Neural crest cell (in vitro differentiated cells): ENCODE data around the gene OR51E1. TPM values are rescaled to one million over a fixed set of nuclear protein-coding genes. Genes with fewer than 3 reads are reported as not detected.

Source experiments
- DNase-seq: peaks from one replicate; pipeline ENCODE4 v3.0.0; 2021; ENCODE audit warnings: low read depth, mixed read lengths, low spot score
- H3K27ac Mint-ChIP-seq: one replicate; pipeline ENCODE4 v1.8.0; 2021; ENCODE audit warnings: mild to moderate bottlenecking, mixed read lengths; ENCODE audit not compliant: unreplicated experiment
- H3K27me3 Mint-ChIP-seq: 2 replicates; pipeline ENCODE4 v1.8.0; 2021; ENCODE audit warnings: low read depth, mild to moderate bottlenecking, mixed read lengths
- H3K36me3 Mint-ChIP-seq: 2 replicates; pipeline ENCODE4 v1.8.0; 2021; ENCODE audit warnings: low read depth, mild to moderate bottlenecking, mixed read lengths
- H3K4me1 Mint-ChIP-seq: 2 replicates; pipeline ENCODE4 v1.8.0; 2021; ENCODE audit warnings: mixed read lengths
- H3K4me3 Mint-ChIP-seq: one replicate; pipeline ENCODE4 v1.8.0; 2021; ENCODE audit warnings: mild to moderate bottlenecking, mixed read lengths
- H3K9me3 Mint-ChIP-seq: 2 replicates; pipeline ENCODE4 v1.8.0; 2021; ENCODE audit warnings: mixed read lengths
- CTCF ChIP-seq: fragments of 200-600 bp; sonication (generic); conservative IDR thresholded peaks from 2 replicates; pipeline ENCODE4 v1.5.0; 2021; ENCODE audit warnings: antibody characterized with exemption, mild to moderate bottlenecking
- total RNA-seq: library from RNA; stranded (reverse); gene quantifications from 2 replicates; pipeline ENCODE4 v1.2.1, GENCODE V29; 2021

OR51E1 gene
- total RNA-seq, 1 donor from 2014 or later: not detected

GRCh38 chr11:4665424-4665823, 21.6 kb downstream of the OR51E1 start:
- H3K9me3 Mint-ChIP-seq: no peaks in the 10 kb centered on the region
- TF ChIP-seq CTCF: no peak

DNA sequence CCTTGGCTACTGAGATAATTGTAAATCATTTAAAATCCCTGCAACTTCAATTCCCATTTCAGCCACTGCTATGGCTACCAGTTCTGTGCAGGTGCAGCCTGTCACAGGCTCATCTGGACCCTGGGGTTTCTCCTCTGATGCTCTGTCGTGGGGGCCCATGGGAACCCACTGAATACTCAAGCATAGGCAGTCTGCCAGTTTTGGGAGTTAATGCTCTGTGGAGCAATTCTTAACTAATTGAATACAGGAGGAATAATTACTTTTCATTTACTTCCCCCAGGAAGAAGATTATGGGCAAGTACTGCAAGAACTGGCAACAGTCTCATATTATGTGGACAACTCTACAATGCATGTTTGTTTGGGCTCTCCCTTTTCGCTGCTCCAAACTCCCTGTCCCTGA, 28.0 kb downstream of the OR51E1 start:
- TF ChIP-seq CTCF: no peak
- H3K36me3 Mint-ChIP-seq: no peaks in the 10 kb centered on the region
- H3K27ac Mint-ChIP-seq: no peak overlapping the region
- H3K4me1 Mint-ChIP-seq: no peaks in the 10 kb centered on the region
- no peak overlapping the region for H3K4me3 Mint-ChIP-seq
- no peak for DNase-seq
- no peaks in the 10 kb centered on the region for H3K27me3 Mint-ChIP-seq
- no peaks in the 10 kb centered on the region for H3K9me3 Mint-ChIP-seq

More at GRCh38 chr11:4665424-4665823, 21.6 kb downstream of the OR51E1 start:
- Mint-ChIP-seq H3K4me3 (no peak overlapping the region), H3K36me3 (no peaks in the 10 kb centered on the region), H3K4me1 (no peaks in the 10 kb centered on the region), H3K27me3 (no peaks in the 10 kb centered on the region), H3K27ac (no peak overlapping the region)
- no peak for DNase-seq

DNA sequence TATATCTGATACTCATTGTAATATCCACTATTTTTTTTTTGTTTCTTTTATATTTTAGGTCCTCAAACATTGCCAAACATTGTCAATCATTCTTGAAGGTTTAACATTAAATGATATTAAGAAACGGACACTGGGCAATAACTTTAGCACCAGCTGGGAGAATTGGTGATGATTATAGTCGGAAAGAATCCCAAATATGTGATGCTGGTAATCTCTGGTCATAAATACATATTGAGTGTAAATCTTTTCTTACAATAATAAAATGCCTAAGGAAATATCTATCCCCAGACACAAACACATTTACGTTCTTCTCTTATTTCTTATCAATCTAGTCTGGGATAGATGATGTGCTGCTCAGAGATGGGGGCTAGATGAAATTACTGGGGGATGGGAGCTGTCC, 28.7 kb downstream of the OR51E1 start:
- Mint-ChIP-seq H3K27me3 (no peaks in the 10 kb centered on the region), H3K36me3 (no peaks in the 10 kb centered on the region), H3K4me1 (no peaks in the 10 kb centered on the region), H3K27ac (no peak overlapping the region), H3K9me3 (no peaks in the 10 kb centered on the region), H3K4me3 (no peak overlapping the region)
- TF ChIP-seq CTCF: no peak
- no peak for DNase-seq

DNA sequence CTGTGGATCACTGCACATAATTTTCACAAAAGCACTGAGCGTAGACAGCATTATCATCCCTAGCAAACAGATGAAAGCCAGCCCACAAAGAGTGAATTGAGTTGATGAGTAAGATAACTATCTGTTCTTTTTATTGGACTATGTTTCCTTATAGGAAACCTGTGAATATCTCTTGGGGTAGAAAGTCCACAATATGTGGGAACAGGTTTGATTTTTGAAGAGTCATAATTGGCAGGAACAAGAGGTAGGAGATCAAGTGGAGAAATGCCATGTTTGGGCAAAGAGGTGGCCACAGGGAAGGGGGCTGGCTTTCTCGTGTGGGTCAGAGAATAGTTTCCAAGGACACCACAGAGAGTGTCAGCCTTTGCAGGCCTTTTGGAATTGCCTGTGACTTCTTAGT, 30.0 kb downstream of the OR51E1 start:
- H3K4me3 Mint-ChIP-seq: no peak overlapping the region
- TF ChIP-seq CTCF: no peak
- H3K4me1 Mint-ChIP-seq: no peaks in the 10 kb centered on the region
- DNase-seq: no peak
- H3K27me3 Mint-ChIP-seq: no peaks in the 10 kb centered on the region
- no peaks in the 10 kb centered on the region for H3K36me3 Mint-ChIP-seq
- no peaks in the 10 kb centered on the region for H3K9me3 Mint-ChIP-seq
- H3K27ac Mint-ChIP-seq: no peak overlapping the region

GRCh38 chr11:4677948-4678347, 34.2 kb downstream of the OR51E1 start:
- Mint-ChIP-seq H3K4me3 (no peak overlapping the region), H3K27ac (no peak overlapping the region), H3K9me3 (no peaks in the 10 kb centered on the region), H3K36me3 (no peaks in the 10 kb centered on the region), H3K4me1 (peaks cover 9% of the 10 kb centered on the region), H3K27me3 (no peaks in the 10 kb centered on the region)
- no peak for TF ChIP-seq CTCF
- no peak for DNase-seq

- Mint-ChIP-seq H3K4me1 (peaks cover 12% of the 10 kb centered on the region), H3K27ac (no peak overlapping the region), H3K27me3 (no peaks in the 10 kb centered on the region), H3K9me3 (no peaks in the 10 kb centered on the region), H3K36me3 (no peaks in the 10 kb centered on the region), H3K4me3 (no peak overlapping the region)
- DNase-seq: no peak
- no peak for TF ChIP-seq CTCF
Measured at GRCh38 chr11:4680341-4680740, 36.6 kb downstream of the OR51E1 start.
